ENCODE measurements around the gene RAB22A. TPM values are rescaled to one million over a fixed set of nuclear protein-coding genes. Genes with fewer than 3 reads are reported as not detected.

Gene RAB22A
- total RNA-seq, 2 donors from 2014 or later, result 16.9 to 20.4 TPM

DNA sequence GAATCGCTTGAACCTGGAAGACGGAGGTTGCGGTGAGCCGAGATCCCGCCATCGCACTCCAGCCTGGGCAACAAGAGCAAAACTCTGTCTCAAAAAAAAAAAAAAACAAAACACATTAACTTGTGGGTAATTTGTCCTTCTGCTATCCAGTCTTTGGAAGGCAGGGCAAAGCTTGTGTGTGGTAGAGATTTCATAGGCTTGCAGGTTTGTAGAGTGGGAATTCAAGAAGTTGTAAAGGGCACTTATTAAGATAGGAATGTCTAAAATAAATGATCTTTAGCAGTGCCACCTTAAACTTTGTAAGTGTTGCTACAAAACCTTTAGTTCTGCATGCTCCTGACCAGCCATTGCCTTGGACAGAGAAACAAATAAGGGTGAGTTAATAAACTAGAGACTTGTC lies 87.9 kb downstream of the RAB22A start:
- TF ChIP-seq, protein P1, sequence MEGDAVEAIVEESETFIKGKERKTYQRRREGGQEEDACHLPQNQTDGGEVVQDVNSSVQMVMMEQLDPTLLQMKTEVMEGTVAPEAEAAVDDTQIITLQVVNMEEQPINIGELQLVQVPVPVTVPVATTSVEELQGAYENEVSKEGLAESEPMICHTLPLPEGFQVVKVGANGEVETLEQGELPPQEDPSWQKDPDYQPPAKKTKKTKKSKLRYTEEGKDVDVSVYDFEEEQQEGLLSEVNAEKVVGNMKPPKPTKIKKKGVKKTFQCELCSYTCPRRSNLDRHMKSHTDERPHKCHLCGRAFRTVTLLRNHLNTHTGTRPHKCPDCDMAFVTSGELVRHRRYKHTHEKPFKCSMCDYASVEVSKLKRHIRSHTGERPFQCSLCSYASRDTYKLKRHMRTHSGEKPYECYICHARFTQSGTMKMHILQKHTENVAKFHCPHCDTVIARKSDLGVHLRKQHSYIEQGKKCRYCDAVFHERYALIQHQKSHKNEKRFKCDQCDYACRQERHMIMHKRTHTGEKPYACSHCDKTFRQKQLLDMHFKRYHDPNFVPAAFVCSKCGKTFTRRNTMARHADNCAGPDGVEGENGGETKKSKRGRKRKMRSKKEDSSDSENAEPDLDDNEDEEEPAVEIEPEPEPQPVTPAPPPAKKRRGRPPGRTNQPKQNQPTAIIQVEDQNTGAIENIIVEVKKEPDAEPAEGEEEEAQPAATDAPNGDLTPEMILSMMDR (IDR thresholded peaks at IDR 0.05), result no peak
- no peak for TF ChIP-seq POLR2AphosphoS5 (IDR thresholded peaks at IDR 0.05)
- TF ChIP-seq POLR2A (IDR thresholded peaks at IDR 0.05), result no peak
- intact Hi-C loops (cut with DNase I), result no loop called here
- H3K4me1 ChIP-seq (replicated peaks), result no peaks in the 10 kb centered on the region
- no peaks in the 10 kb centered on the region for H3K36me3 ChIP-seq
- no peaks in the 10 kb centered on the region for H3K9me3 ChIP-seq
- no peak overlapping the region for H3K27ac ChIP-seq
- DNase-seq (ENCODE audit: low spot score), result no peak
- no peaks in the 10 kb centered on the region for H3K27me3 ChIP-seq (replicated peaks; ENCODE audit: insufficient read depth)
- WGBS, result over 99% methylated on average over 6 of the region's 6 CpGs
- H3K4me3 ChIP-seq, result no peak overlapping the region

DNA sequence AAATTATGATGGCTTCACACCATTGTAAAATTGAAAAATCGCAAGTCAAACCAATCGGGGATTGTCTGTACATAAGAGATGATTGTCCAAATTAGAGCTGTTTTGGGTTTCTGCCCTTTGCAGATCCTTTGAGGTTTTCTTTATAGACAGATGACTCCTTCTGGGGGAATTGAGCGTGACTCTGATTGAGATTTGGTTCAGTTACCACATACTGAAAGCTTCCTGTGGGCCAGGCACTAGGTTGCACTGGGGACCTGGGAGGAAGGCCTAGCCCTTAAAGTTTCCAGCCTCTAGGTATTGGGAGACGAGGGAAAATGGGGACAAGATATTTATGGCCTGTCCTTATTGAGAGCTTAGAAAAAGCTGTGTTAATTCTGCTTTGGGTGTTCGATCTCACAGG lies 88.7 kb downstream of the RAB22A start:
- TF ChIP-seq POLR2A (IDR thresholded peaks at IDR 0.05) (no peak), POLR2AphosphoS5 (IDR thresholded peaks at IDR 0.05) (no peak)
- TF ChIP-seq, protein P1 (IDR thresholded peaks at IDR 0.05), result no peak
- Histone ChIP-seq H3K4me3 (no peak overlapping the region), H3K27me3 (replicated peaks; ENCODE audit: insufficient read depth) (no peaks in the 10 kb centered on the region), H3K27ac (no peak overlapping the region), H3K4me1 (replicated peaks) (no peaks in the 10 kb centered on the region), H3K36me3 (no peaks in the 10 kb centered on the region), H3K9me3 (no peaks in the 10 kb centered on the region)
- 78% methylated on average over 5 of the region's 5 CpGs for WGBS
- DNase-seq (ENCODE audit: low spot score), result no peak
- intact Hi-C loops (cut with DNase I), result no loop called here

DNA sequence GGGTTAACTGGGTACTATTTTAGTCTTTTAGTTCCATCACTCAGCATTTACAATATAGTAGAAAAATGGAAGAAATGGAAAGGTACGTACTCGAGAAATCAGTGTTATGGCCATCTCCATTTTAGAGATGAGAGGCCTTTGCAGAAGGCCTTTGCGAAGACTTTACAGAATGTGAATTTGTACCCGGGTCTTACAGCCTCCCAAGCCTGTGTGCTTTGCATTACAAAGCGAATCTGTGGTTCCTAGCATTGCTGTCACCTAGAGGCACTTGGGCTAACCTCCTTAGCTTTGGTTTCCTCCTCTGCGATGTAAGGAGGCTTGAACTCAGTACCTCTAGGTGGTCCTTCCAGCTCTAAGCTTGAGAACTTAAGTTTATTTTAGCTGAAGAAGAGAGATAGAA lies 90.4 kb downstream of the RAB22A start:
- no peak overlapping the region for H3K4me3 ChIP-seq
- no peaks in the 10 kb centered on the region for H3K9me3 ChIP-seq
- TF ChIP-seq POLR2AphosphoS5 (IDR thresholded peaks at IDR 0.05), result no peak
- TF ChIP-seq POLR2A (IDR thresholded peaks at IDR 0.05), result no peak
- TF ChIP-seq, protein P1 (IDR thresholded peaks at IDR 0.05), result no peak
- H3K27me3 ChIP-seq (replicated peaks; ENCODE audit: insufficient read depth), result no peaks in the 10 kb centered on the region
- H3K27ac ChIP-seq, result no peak overlapping the region
- no peak for DNase-seq (ENCODE audit: low spot score)
- 89% methylated on average over 6 of the region's 6 CpGs for WGBS
- no peaks in the 10 kb centered on the region for H3K4me1 ChIP-seq (replicated peaks)
- intact Hi-C loops (cut with DNase I), result no loop called here
- H3K36me3 ChIP-seq, result no peaks in the 10 kb centered on the region

DNA sequence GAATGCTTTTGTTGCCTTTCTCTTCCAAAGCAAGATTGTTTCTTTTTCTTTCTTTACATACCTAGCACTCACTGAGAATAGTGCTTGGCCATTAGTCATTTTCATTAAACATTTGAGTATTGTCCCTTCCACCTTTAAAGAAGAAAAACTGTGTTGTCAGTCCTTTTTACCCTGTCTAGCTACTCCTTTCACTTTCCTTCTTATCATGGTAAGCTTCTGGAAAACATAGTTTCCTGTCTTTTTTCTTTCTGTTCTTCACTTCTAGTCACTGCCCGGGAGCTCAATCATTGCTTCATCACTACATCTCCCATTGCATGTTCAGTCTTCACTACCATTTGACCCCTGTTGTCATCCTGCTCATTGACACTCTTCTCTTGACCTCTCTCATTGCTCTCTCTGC lies 91.6 kb downstream of the RAB22A start:
- Histone ChIP-seq H3K9me3 (no peaks in the 10 kb centered on the region), H3K27ac (no peak overlapping the region), H3K4me1 (replicated peaks) (no peaks in the 10 kb centered on the region), H3K36me3 (no peaks in the 10 kb centered on the region), H3K4me3 (no peak overlapping the region), H3K27me3 (replicated peaks; ENCODE audit: insufficient read depth) (no peaks in the 10 kb centered on the region)
- TF ChIP-seq POLR2AphosphoS5 (IDR thresholded peaks at IDR 0.05), result no peak
- 83% methylated on average over 1 of the region's 1 CpG for WGBS
- intact Hi-C loops (cut with DNase I), result no loop called here
- no peak for DNase-seq (ENCODE audit: low spot score)

DNA sequence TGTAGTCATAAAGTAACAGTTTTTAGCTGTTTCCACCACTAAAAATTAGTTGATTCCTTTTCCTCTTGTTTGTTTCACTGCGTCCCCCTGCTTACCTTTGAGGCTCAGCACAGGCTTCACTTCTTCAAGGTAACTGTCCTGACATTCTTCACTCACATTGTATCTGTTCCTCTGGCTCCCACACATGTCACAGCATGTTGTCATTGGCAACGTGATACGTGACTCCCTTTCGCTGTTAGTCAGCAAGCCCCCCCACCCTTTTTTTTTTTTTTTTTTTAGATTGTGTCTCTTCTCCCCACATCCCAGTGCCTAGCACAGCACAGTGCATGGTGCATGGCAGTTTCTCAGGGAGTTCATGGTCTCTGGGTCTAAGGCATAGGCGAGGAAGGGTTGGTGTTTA lies 92.8 kb downstream of the RAB22A start:
- DNase-seq (ENCODE audit: low spot score), result no peak
- intact Hi-C loops (cut with DNase I), result no loop called here
- Histone ChIP-seq H3K27me3 (replicated peaks; ENCODE audit: insufficient read depth) (no peaks in the 10 kb centered on the region), H3K4me1 (replicated peaks) (no peaks in the 10 kb centered on the region), H3K27ac (no peak overlapping the region), H3K9me3 (no peaks in the 10 kb centered on the region), H3K4me3 (no peak overlapping the region), H3K36me3 (no peaks in the 10 kb centered on the region)
- TF ChIP-seq, protein P1 (IDR thresholded peaks at IDR 0.05), result no peak
- TF ChIP-seq POLR2A (IDR thresholded peaks at IDR 0.05), result no peak
- TF ChIP-seq POLR2AphosphoS5 (IDR thresholded peaks at IDR 0.05), result no peak
- WGBS, result 63% methylated on average over 5 of the region's 5 CpGs
